Mucosa of rectum (tissue), 2 donors: ENCODE data around the gene GREB1.

Experiments
- H3K27ac ChIP-seq, 2 donors: one replicate each; pipeline ENCODE4 v1.7.0; 2013; ENCODE audit warnings: inconsistent platforms in 2 of 2, low read depth in 2 of 2, low read length in 2 of 2
- H3K27me3 ChIP-seq, 2 donors: one replicate each; pipeline ENCODE4 v1.7.0; 2013; ENCODE audit warnings: low read length in 2 of 2; ENCODE audit not compliant: control insufficient read depth in 2 of 2, insufficient read depth in 2 of 2
- H3K36me3 ChIP-seq, 2 donors: one replicate each; pipeline ENCODE4 v1.7.0; 2013; ENCODE audit warnings: low read length in 2 of 2; ENCODE audit not compliant: control insufficient read depth in 2 of 2, insufficient read depth in 2 of 2
- H3K4me1 ChIP-seq, 2 donors: one replicate each; pipeline ENCODE4 v1.7.0; 2013; ENCODE audit warnings: low read length in 2 of 2, mild to moderate bottlenecking in 1 of 2; ENCODE audit not compliant: control insufficient read depth in 2 of 2, insufficient read depth in 2 of 2
- H3K4me3 ChIP-seq, 2 donors: one replicate each; pipeline ENCODE4 v1.7.0; 2013; ENCODE audit warnings: low read length in 2 of 2
- H3K9ac ChIP-seq, 2 donors: one replicate each; pipeline ENCODE4 v1.7.0; 2013; ENCODE audit warnings: low read length in 2 of 2, low read depth in 1 of 2, mild to moderate bottlenecking in 1 of 2
- H3K9me3 ChIP-seq, 2 donors: one replicate each; pipeline ENCODE4 v1.7.0; 2013; ENCODE audit warnings: low read length in 2 of 2; ENCODE audit not compliant: control insufficient read depth in 2 of 2
- donor health status: healthy.
- donor health status: Normal muscosa, but diverticular disease.

Gene GREB1

GRCh38 chr2:11622611-11623010 lies 88.8 kb downstream of the GREB1 start:
- Histone ChIP-seq H3K36me3 (no peaks in the 10 kb centered on the region), H3K4me1 (no peaks in the 10 kb centered on the region), H3K27ac (no peak overlapping the region), H3K9ac (no peak overlapping the region), H3K9me3 (no peaks in the 10 kb centered on the region), H3K27me3 (no peaks in the 10 kb centered on the region), H3K4me3 (no peak overlapping the region)

- H3K9ac ChIP-seq, result no peak overlapping the region
- H3K36me3 ChIP-seq, result no peaks in the 10 kb centered on the region
- no peak overlapping the region for H3K27ac ChIP-seq
- H3K4me3 ChIP-seq, result no peak overlapping the region
- H3K27me3 ChIP-seq, result no peaks in the 10 kb centered on the region
- H3K4me1 ChIP-seq, result no peaks in the 10 kb centered on the region
- no peaks in the 10 kb centered on the region for H3K9me3 ChIP-seq
These were observed 91.0 kb downstream of the GREB1 start for GRCh38 chr2:11624893-11625292.

GRCh38 chr2:11625671-11626070 lies 91.8 kb downstream of the GREB1 start:
- H3K4me3 ChIP-seq, result no peak overlapping the region

GRCh38 chr2:11628675-11629074 lies 94.8 kb downstream of the GREB1 start:
- H3K4me3 ChIP-seq, result no peak overlapping the region
- H3K27ac ChIP-seq, result no peak overlapping the region
- H3K9me3 ChIP-seq, result no peaks in the 10 kb centered on the region
- no peaks in the 10 kb centered on the region for H3K36me3 ChIP-seq
- no peaks in the 10 kb centered on the region for H3K4me1 ChIP-seq
- H3K9ac ChIP-seq, result no peak overlapping the region
- H3K27me3 ChIP-seq, result no peaks in the 10 kb centered on the region

More at GRCh38 chr2:11625671-11626070, 91.8 kb downstream of the GREB1 start:
- Histone ChIP-seq H3K9ac (no peak overlapping the region), H3K36me3 (no peaks in the 10 kb centered on the region), H3K9me3 (no peaks in the 10 kb centered on the region), H3K27me3 (no peaks in the 10 kb centered on the region), H3K4me1 (no peaks in the 10 kb centered on the region), H3K27ac (no peak overlapping the region)

GRCh38 chr2:11629215-11629614 lies 95.4 kb downstream of the GREB1 start:
- H3K4me3 ChIP-seq, result no peak overlapping the region
- no peaks in the 10 kb centered on the region for H3K4me1 ChIP-seq
- no peaks in the 10 kb centered on the region for H3K36me3 ChIP-seq

GRCh38 chr2:11629851-11630250 lies 96.0 kb downstream of the GREB1 start:
- no peak overlapping the region for H3K27ac ChIP-seq
- no peaks in the 10 kb centered on the region for H3K36me3 ChIP-seq

More at GRCh38 chr2:11629215-11629614, 95.4 kb downstream of the GREB1 start:
- Histone ChIP-seq H3K27ac (no peak overlapping the region), H3K9me3 (no peaks in the 10 kb centered on the region), H3K27me3 (no peaks in the 10 kb centered on the region), H3K9ac (no peak overlapping the region)

GRCh38 chr2:11630855-11631254 lies 97.0 kb downstream of the GREB1 start:
- Histone ChIP-seq H3K27me3 (peaks cover 0 to 2% of the 10 kb centered on the region in 2 donors), H3K9ac (no peak overlapping the region), H3K4me1 (no peaks in the 10 kb centered on the region), H3K4me3 (no peak overlapping the region), H3K36me3 (no peaks in the 10 kb centered on the region), H3K27ac (no peak overlapping the region), H3K9me3 (no peaks in the 10 kb centered on the region)

More at GRCh38 chr2:11629851-11630250, 96.0 kb downstream of the GREB1 start:
- Histone ChIP-seq H3K9me3 (no peaks in the 10 kb centered on the region), H3K4me3 (no peak overlapping the region), H3K4me1 (no peaks in the 10 kb centered on the region), H3K27me3 (no peaks in the 10 kb centered on the region), H3K9ac (no peak overlapping the region)

- Histone ChIP-seq H3K9me3 (no peaks in the 10 kb centered on the region), H3K27me3 (peaks cover 0 to 3% of the 10 kb centered on the region in 2 donors), H3K4me1 (no peaks in the 10 kb centered on the region), H3K9ac (no peak overlapping the region), H3K4me3 (no peak overlapping the region), H3K27ac (no peak overlapping the region), H3K36me3 (no peaks in the 10 kb centered on the region)
These were observed 97.6 kb downstream of the GREB1 start for GRCh38 chr2:11631462-11631861.

- Histone ChIP-seq H3K4me3 (no peak overlapping the region), H3K27ac (no peak overlapping the region), H3K27me3 (peaks cover 0 to 3% of the 10 kb centered on the region in 2 donors), H3K4me1 (no peaks in the 10 kb centered on the region), H3K9ac (no peak overlapping the region), H3K36me3 (no peaks in the 10 kb centered on the region), H3K9me3 (no peaks in the 10 kb centered on the region)
These were observed 100.2 kb downstream of the GREB1 start for GRCh38 chr2:11633923-11634478.

GRCh38 chr2:11634584-11634983 lies 100.7 kb downstream of the GREB1 start:
- Histone ChIP-seq H3K4me3 (no peak overlapping the region), H3K9ac (no peak overlapping the region), H3K27me3 (peaks cover 0 to 3% of the 10 kb centered on the region in 2 donors), H3K36me3 (no peaks in the 10 kb centered on the region), H3K9me3 (no peaks in the 10 kb centered on the region), H3K27ac (no peak overlapping the region), H3K4me1 (no peaks in the 10 kb centered on the region)

GRCh38 chr2:11635141-11635540 lies 101.3 kb downstream of the GREB1 start:
- no peak overlapping the region for H3K27ac ChIP-seq

More at GRCh38 chr2:11635141-11635540, 101.3 kb downstream of the GREB1 start:
- H3K9me3 ChIP-seq, result no peaks in the 10 kb centered on the region
- peaks cover 0 to 3% of the 10 kb centered on the region in 2 donors for H3K27me3 ChIP-seq
- no peaks in the 10 kb centered on the region for H3K4me1 ChIP-seq
- H3K36me3 ChIP-seq, result no peaks in the 10 kb centered on the region
- no peak overlapping the region for H3K4me3 ChIP-seq
- no peak overlapping the region for H3K9ac ChIP-seq
